Epithelial cell of esophagus (primary cell): Measurements from ENCODE around the gene SLC39A1.

Source experiments
- DNase-seq: peaks from one replicate; pipeline ENCODE4 v3.0.0; 2010; ENCODE audit warnings: low read depth
- H3K4me3 ChIP-seq: 2 replicates; pipeline ENCODE4 v1.5.1; 2011; ENCODE audit warnings: mild to moderate bottlenecking, low read length, control low read depth
- CTCF ChIP-seq: IDR thresholded peaks from 2 replicates; pipeline ENCODE4 v1.5.1; 2011; ENCODE audit warnings: low read depth, mild to moderate bottlenecking, low read length, control low read depth, inconsistent platforms; ENCODE audit not compliant: insufficient read depth; ENCODE audit errors: missing control alignments

SLC39A1 gene

DNA sequence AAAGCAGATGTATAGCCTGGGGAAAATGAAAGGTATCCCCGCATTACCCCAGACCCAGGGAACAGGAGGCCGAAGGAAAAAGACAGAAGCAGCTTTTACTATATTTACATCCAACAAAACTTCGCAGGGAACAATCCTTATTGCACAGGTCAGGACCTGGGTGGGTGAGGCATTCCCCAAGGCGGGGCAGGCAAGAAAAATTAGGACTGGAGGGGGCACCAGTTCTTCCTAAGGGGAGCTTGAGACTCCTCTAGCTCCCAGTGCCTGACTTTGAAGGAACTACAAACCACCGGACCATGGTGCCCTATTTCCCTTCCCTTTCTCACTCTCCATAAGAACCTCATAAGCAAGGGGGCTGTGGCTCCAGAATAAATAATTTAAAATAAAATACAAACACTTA is 33.9 kb downstream of the SLC39A1 start:
- no peak overlapping the region for H3K4me3 ChIP-seq
- DNase-seq: no peak
- TF ChIP-seq CTCF: no peak

DNA sequence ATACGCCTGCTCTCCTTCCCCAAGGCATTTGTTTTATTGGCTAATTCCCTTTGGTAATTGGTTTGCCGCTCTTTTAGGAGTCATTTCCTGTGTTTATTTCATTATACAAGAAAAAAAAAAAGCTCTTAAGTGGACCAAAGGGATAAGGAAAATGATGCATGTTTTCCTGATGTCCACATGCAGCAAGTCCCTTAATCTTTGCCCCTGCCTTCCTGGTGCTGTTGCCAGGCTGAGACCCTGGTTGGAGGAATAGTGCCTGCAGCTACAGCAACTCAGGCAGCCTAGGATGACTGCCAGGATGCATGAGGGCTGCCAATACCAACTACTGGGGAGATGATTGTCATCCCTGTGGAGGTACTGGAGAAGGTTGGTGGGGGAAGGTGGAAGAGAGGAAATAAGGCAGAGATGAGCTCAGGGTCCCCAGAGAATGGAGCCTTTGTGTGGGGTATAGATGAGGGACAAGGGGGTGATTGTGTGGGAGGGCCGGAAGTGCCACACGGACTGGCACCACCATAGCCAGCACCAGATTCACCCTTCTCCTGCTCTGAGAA is 34.5 kb downstream of the SLC39A1 start:
- no peak overlapping the region for H3K4me3 ChIP-seq
- DNase-seq: no peak
- no peak for TF ChIP-seq CTCF

GRCh38 chr1:153928245-153928644 is 35.1 kb downstream of the SLC39A1 start:
- no peak for TF ChIP-seq CTCF
- H3K4me3 ChIP-seq: no peak overlapping the region
- DNase-seq: no peak

DNA sequence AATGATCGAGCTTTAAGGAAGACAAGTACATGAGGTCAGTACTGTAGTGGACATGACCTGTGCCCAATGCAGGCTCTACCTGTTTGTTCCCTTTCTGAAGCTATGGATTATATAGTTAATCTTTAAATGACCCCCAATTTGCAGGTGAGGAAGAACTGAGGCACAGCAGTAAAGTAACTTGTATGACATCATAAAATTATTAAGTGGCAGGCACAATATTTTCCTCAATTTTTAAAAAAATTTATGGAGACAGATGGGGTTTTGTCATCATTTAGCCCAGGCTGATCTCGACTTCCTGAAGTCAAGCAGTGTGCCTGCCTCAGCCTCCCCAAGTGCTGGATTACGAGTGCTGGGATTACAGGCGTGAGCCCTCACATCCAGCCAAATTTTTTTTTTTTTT is 36.9 kb downstream of the SLC39A1 start:
- DNase-seq: no peak
- no peak for TF ChIP-seq CTCF
- no peak overlapping the region for H3K4me3 ChIP-seq

DNA sequence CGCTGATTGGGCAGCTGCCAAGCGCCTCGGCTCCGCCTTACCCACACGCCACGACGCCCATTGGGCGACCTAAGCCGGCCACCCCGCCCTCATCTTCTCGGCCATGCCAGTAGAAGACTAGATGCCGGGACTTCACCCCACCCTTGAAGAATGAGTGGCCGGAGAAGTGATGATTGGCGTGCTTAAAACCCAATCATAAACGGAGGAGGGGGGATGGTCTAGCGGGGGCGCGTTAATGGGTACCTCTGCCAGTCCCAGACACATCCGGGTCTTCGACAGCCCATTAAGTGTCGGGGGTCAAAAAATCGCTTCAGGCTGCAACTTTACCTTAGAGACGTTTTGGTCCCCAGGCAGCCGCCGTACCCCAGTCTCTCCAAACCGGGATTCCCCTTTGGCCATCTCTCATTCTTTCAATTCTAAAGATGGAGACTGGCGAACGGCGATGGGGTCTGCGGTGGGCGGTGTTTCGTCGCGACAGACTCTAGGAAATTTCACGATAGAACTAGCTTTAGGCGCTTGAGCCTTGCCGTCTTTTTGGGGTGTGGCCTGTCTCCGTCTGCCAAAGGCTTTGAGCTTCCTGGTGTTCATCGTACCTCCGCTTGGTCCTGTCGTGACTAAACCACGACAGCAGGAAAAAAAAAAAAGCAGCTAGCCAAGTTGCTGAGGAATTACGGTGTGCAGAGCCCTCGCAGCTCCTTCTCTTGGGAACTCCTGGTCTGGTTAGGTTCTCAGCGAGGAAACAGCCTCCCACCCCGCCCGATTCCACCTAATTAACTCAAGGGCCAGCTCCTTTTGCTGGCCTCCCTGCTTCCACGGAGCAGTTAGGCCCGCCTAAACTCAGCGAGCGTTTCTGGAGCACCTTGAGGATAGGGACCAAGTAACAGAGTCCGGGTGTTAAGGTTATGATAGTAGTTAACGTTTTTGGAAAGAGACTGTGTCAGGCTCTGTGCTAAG is 40.1 kb downstream of the SLC39A1 start, which contains the start of gene GATAD2B:
Gene GATAD2B, minus strand, starts transcription at position 1 of the 954 bp plus-strand sequence. CDS start 94,625 bp downstream, outside the sequence.
- H3K4me3 ChIP-seq: peak within 1 kb of the TSS; percentile 79
- no peak for TF ChIP-seq CTCF
- peak; percentile 100 for DNase-seq

DNA sequence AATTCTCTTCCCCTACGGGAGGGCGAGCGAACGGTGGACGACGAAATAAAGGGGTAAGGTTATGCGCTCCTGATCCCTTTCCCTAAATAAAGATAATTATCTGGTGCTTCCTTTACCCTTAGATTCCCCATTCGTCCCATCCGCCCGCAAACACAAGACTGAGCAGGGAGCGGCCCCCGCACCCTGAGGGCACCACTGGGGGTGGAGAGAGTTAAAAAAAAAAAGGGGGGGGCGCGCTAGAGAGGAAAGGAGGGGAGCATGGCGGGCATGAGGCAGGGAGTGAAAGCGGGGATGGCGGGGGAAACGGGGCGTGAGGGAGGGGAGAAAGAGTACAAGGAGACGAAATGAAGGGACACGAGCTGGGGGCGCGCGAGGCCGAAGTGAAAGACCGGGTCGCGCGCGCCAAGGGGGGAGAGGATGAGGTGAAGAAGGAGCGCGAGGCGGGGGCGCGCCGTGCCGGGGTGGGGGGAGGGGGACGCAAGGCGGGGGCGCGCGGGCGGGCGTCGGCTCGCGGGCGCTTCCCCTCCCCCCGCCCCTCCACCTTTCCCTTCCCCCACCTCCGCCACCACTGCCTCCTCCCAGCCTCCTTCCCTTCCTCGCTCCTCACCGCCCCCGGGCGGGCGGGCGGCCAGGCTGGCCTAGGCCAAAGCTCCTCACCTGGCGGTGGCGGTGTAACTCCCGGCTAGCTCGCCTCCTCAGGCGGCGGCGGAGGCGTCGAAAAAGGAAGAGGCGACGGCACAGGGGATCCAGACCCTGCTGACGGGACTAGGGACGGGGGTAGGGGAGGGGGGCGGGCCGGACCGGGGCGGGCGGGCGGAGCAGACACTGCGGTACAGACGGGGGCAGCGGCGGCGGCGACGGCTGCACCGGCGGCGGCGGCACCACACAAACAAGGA is 41.0 kb downstream of the SLC39A1 start:
- H3K4me3 ChIP-seq: peak overlapping the region; percentile 79
- TF ChIP-seq CTCF: no peak
- DNase-seq: peak; percentile 32
